Medulla oblongata (tissue), 1 donor: Measurements from ENCODE around the gene UQCC5.

Experiments
- DNase-seq: peaks from one replicate; pipeline ENCODE4 v3.0.0-alpha.2; 2015; ENCODE audit errors: extremely low spot score

The UQCC5 gene

GRCh38 chr3:52503788-52504424, 32.5 kb upstream of the UQCC5 start:
- DNase-seq, result no peak

DNA sequence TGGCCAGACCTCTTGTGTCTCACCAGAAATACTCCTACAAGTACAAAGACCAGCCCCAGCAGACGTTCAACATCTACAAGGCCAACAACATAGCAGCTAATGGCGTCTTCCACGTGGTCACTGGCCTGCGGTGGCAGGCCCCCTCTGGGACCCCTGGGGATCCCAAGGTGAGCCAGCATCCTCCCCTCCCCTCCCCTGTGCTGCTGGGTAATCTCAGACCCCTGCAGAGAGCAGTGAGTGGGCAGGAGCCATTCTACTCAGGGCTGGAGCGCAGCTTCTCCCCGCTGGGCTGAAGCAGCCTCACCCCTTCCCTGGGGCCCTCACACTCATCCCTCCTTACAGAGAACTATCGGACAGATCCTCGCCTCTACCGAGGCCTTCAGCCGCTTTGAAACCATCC, 31.4 kb upstream of the UQCC5 start:
- DNase-seq, result no peak

GRCh38 chr3:52506266-52506966, 30.0 kb upstream of the UQCC5 start:
- DNase-seq, result no peak

DNA sequence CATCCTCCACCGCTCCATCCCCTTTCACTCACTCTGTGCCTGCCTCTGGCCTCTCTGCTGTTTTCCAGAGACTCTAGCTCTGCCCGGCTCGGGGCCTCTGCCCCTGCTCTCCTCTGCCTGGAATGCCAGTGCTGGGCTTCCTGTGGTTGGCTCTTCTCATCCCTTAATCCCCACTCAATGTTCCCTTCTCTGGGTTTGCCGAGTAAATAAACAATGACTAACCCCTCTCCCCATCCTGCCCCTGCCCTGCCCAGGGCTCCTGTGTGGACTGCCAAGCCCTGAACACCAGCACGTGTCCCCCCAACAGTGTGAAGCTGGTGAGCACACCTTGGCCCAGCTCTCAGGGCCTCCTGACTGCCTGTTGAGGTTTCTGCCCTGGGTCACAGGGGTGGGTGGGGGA, 29.0 kb upstream of the UQCC5 start:
- DNase-seq, result no peak

- no peak for DNase-seq
Measured at GRCh38 chr3:52509753-52510328, 26.6 kb upstream of the UQCC5 start.

DNA sequence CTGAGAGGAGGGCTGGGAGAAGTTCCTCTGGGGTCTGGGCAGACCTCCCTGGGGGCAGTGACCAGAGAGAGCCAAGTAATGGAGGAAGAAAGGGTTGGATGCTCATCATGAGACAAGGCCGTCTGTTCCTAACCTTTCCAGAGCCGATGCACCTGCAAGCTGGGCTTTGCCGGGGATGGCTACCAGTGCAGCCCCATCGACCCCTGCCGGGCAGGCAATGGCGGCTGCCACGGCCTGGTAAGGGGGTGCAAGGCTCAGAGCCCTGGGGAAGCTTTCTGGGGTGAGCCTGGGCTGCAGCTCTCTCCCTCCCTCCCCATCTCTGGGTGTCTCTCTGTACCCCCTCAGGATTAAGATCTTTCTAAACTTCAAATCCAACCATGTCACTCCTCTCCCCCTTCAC, 24.9 kb upstream of the UQCC5 start:
- no peak for DNase-seq

GRCh38 chr3:52512105-52512504, 24.3 kb upstream of the UQCC5 start:
- DNase-seq, result no peak

DNA sequence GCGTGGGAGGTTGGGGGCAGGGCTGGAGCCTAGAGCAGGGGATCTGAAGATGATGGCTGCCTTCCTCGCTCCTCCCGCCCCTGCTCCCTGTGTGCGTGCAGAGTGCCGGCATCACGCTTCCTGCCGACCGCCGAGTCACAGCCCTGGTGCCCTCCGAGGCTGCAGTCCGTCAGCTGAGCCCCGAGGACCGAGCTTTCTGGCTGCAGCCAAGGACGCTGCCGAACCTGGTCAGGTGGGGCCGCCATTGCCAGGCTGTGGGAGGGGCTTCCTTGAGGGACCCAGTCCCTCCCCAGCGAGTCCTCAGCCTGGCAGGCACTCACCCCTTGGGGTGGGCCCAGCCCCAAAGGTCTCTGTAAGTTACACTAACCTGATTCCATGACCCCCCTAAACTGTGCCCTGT, 23.7 kb upstream of the UQCC5 start:
- no peak for DNase-seq

DNA sequence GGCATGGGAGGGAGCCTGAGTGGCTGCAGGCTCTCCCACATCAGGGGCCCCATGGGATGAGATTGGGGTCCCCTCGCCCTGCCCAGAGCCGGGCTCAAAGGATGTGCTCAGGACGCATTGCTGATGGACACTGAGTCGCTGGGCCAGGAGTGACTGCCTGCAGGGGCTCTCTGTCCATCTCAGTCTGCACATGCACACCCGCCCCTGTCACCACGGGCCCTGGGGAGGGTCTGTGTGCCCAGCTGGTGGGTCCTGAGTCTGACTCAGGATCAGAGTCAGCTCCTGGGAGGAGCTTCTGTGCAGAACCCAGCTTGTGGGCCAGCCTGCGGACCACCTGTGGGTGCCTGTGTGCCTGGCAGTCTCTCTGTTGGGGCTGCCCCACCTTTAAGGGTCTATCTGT, 23.1 kb upstream of the UQCC5 start:
- DNase-seq, result no peak

DNA sequence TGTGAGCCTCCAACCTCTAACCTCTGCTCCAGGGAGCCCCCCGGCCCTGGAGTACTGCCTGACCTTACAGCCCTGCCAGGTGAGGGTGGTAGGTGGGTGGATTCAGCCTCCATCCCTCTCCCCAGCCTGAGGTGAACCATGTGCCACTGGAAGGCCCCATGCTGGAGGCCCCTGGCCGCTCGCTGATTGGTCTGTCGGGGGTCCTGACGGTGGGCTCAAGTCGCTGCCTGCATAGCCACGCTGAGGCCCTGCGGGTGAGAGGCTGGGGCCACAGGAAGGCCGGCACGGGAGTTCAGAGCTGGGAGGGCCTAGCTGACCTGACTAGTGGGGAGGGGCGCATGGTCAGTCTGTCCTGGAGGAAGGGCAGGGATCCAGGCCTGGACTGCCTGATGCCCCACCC, 21.8 kb upstream of the UQCC5 start:
- DNase-seq, result no peak

DNA sequence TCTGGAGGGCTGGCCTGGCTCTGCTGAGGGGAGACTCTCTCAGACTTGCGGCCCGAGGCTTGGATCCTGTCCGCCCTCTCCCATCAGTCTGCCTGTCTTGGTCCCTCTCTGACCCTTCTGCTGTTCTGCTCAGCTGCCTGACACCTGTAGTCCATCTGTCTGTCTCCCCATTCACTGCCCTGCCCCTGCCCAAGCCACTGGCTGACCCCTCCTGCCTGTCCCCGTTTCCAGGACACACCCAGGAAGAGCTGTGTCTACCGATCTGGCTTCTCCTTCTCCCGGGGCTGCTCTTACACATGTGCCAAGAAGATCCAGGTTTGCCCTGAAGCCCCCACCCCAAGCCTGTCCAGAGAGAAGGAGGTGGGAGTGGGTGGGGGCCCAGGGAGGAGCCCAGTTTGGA, 21.2 kb upstream of the UQCC5 start:
- DNase-seq, result no peak

- DNase-seq, result no peak
Measured at GRCh38 chr3:52516509-52517195, 19.8 kb upstream of the UQCC5 start.

GRCh38 chr3:52517796-52518722, 18.3 kb upstream of the UQCC5 start:
- DNase-seq, result no peak

GRCh38 chr3:52518723-52519444, 17.5 kb upstream of the UQCC5 start:
- no peak for DNase-seq

- DNase-seq, result no peak
Measured at GRCh38 chr3:52519445-52520140, 16.8 kb upstream of the UQCC5 start.

GRCh38 chr3:52520141-52520667, 16.2 kb upstream of the UQCC5 start:
- DNase-seq, result no peak

DNA sequence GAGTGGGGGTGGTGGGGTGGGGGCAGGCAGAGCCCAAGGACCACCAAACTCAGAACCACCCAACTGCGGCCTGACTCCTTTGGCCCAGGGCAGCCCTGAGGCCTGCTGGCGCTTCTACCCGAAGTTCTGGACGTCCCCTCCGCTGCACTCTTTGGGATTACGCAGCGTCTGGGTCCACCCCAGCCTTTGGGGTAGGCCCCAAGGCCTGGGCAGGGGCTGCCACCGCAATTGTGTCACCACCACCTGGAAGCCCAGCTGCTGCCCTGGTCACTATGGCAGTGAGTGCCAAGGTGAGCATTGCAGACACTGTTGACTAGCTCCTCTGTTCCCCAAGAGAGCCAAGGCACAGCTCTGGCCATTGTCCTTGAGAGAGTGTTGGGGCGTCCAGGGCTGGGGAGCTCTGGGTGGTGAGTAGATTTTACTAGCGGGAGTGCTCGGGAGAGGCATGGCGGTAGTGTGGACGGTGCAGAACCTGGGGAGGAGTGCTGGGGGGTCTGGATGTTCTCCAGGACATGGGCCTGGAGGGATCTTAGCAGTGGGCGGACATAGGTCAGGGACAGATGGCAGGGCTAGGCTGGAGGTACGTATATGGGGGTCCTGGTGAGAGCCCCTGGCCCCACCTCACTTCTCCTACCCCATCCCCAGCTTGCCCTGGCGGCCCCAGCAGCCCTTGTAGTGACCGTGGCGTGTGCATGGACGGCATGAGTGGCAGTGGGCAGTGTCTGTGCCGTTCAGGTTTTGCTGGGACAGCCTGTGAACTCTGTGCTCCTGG, 15.5 kb upstream of the UQCC5 start:
- no peak for DNase-seq

- DNase-seq, result no peak
Measured at GRCh38 chr3:52521488-52521824, 14.9 kb upstream of the UQCC5 start.

DNA sequence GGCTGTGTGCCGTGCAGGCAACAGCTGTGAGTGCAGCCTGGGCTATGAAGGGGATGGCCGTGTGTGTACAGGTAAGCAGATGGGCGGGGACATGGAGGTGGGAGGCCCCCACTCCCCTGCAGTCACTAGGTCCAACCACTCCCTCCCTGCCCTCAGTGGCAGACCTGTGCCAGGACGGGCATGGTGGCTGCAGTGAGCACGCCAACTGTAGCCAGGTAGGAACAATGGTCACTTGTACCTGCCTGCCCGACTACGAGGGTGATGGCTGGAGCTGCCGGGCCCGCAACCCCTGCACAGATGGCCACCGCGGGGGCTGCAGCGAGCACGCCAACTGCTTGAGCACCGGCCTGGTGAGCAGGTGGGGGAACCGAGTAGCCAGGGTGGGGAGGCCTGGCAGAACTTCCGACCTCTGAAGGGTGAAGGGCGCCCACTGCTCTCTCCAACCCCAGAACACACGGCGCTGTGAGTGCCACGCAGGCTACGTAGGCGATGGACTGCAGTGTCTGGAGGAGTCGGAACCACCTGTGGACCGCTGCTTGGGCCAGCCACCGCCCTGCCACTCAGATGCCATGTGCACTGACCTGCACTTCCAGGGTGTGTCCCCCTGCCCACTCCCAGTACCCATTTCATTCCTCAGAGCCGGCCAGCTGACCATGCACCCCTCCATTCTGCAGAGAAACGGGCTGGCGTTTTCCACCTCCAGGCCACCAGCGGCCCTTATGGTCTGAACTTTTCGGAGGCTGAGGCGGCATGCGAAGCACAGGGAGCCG, 14.3 kb upstream of the UQCC5 start:
- no peak for DNase-seq
